ENCODE data around the gene DNAH3.
A peak's percentile ranks its signal among the peaks of the same experiment; 100 is the strongest.
"Not testable (repeated sequence)": the region's sequence is repeated elsewhere in the genome, so short reads cannot be mapped to it uniquely, and the experiment has no call there.

DNAH3 gene

DNA sequence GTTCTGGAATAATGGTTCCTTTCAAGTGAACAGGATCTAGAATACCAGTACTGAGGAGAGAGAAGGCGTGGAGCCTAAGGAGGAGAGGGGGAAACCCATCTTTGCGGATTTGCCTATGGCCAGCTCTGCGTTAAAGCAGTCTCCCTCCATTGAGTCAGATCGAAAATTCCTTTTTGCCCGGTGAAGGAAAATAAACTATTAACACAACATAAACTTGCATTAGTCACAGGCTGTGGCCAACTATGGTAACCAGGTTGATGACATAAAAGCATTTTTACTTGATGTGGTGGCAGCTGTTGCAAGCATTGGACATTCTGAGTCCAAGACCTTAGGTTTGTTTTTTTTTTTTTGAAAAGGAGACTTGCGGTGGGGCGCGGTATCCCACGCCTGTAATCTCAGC is 16.7 kb upstream of the DNAH3 start:
- no peak for DNase-seq (ENCODE audit: low read depth in 2 of 2)

DNA sequence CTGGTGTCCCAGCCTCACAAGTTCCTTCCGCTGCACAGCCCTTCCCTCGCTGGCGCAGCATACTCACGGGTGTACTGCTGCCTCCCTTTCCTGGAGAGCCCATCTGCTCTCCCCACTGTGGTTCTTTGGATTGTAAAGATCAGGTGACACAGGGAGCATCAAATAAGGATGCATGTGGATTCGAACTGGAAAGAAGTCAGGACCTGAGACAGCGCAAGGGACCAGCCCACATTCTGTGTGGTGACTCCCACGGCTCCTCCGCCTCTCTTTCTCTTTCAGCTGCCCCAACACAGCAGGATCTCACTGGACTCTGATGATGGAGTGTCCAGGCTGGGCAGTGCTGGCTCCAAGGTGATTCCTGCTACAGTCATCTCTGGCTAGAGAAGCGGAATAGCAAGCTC is 15.9 kb upstream of the DNAH3 start:
- no peak for DNase-seq (ENCODE audit: low read depth in 2 of 2)

DNA sequence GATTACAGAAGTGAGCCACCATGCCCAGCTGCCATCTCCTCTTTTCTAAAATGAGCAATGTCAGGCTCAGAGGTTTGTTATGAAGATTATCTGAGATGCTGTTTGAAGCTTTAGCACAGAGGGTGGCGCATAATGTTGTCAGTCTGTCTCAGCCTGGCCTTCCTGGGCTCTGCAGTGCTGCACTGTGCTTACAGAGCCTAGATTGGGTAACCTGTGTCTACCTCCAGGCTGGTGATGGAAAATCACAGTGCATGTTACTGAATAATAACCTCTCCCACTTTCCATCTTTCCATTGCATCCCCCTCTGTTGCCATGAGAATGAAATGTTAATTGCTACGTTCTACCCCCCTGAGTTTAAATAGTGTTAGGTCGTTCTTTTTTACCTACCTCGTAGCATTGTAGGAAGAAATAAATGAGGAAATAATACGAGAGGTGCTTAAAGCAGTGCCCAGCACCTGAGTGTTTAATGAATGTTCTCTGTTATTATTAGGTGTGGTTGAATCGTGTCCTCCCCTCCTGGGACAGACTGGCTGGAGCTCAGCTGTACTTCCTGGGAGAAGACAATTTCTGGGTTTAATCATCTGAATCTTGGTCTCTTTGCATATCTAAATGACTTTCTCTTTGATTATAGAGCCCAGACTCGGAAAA is 14.0 kb upstream of the DNAH3 start:
- no peak for DNase-seq (ENCODE audit: low read depth in 2 of 2)

DNA sequence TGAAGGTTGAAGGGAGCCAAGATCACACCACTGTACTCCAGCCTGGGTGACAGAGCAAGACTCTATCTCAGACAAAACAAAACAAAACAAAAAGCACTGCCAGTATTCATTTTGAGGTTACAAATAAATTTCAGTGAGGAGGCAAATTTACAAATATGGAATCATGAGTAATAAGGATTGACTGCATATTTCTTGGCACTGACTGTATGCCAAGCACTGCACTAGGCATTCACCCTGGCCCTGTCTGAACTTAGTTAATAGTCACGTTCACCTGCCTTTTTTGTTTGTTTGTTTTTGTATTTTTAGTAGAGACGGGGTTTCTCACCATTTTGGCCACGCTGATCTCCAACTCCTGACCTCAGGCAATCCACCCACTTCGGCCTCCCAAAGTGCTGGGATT is 12.9 kb upstream of the DNAH3 start:
- DNase-seq (ENCODE audit: low read depth in 2 of 2): no peak

DNA sequence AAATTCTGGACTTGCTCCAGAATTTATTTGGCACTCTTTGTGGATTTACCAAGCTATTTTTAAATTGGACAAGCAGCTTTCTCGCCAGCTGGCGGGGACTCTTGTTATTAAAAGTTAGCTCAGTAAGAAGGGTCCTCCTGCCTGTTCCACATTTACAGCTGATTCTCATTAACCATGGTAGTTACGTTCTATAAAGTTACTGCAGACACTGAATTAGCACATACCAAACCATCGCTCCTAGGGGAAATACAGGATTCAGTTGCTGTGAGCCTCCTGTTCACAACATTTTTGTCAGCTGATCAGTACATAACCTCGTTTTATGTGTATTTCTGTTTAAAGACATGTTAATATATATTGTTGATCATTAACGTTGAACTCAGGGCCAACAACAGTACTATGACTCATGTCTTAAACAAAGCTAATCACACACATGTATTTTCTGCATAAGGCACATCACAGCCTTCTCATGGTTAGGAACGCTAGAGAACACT is 12.1 kb upstream of the DNAH3 start:
- DNase-seq (ENCODE audit: low read depth in 2 of 2): no peak

DNA sequence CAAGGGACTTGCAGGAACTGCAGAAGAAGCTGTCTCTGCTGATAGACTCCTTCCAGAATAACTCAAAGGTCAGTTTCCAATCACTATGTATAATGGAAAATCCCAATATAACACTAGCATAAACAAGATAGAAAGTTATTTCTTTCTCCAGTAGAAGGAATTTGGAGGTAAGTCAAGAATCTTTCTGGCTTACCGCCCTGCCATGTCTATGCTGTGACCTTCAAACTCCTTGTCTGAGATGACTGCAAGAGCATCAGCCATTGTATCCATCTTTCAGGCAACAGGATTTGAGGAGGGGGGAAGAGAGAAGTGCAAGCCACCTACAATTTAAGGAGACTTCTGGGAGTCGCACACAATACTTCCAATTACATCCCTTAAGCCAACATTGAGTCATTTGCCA is 10.6 kb upstream of the DNAH3 start:
- DNase-seq (ENCODE audit: low read depth in 2 of 2): no peak

DNA sequence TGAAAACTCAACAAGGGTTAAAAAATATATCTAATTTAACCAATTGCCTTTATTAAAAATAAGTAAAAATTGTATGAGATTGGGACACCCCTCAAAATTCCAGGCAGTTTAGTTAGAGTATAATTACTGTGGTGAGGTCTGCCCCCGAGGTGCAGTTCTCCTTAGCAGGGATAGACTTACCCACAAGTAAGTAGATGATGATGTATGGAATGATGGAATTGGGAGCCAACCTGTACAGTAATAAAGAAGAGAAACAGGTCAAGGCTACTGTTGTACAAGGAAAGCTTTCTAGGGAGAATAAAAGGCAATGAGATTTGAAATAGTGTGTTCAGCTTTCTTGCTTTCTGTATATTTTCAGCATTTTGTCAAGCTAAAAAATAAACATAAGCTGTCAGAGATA is 9.6 kb upstream of the DNAH3 start:
- no peak for DNase-seq (ENCODE audit: low read depth in 2 of 2)

DNA sequence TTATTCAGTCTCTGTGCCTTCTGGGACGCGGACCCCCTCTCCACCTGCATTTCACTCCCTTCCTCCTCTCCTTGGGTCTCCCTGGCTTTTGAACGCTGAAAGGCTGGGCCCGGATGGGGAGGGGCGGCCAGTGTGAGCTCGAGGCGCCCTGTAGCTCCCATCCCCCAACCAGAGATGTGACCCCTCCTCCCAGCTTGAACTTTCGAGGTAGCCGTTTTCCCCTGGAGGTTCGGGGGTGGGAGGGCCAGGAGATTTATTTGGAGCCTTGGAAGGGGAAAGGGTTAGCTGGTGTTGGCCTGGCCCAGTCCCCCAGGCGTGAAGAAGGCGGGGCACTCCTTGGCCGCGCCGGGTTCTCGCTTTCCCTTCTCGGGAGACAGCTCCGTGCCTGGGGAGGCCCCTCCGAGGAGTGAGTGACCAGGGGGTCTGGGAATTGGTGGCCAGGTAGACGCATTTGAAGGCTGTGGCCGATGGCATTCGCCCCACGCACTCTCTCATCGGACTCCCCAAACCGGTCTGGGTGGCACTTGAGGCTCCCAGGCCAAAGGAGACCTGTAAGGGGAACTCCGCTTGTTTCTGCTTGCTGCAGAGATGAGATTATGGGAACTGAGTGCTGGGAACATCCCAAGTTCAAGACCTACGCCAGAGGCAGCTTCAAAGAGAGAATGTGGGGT is 8.8 kb upstream of the DNAH3 start:
- no peak for DNase-seq (ENCODE audit: low read depth in 2 of 2)

DNA sequence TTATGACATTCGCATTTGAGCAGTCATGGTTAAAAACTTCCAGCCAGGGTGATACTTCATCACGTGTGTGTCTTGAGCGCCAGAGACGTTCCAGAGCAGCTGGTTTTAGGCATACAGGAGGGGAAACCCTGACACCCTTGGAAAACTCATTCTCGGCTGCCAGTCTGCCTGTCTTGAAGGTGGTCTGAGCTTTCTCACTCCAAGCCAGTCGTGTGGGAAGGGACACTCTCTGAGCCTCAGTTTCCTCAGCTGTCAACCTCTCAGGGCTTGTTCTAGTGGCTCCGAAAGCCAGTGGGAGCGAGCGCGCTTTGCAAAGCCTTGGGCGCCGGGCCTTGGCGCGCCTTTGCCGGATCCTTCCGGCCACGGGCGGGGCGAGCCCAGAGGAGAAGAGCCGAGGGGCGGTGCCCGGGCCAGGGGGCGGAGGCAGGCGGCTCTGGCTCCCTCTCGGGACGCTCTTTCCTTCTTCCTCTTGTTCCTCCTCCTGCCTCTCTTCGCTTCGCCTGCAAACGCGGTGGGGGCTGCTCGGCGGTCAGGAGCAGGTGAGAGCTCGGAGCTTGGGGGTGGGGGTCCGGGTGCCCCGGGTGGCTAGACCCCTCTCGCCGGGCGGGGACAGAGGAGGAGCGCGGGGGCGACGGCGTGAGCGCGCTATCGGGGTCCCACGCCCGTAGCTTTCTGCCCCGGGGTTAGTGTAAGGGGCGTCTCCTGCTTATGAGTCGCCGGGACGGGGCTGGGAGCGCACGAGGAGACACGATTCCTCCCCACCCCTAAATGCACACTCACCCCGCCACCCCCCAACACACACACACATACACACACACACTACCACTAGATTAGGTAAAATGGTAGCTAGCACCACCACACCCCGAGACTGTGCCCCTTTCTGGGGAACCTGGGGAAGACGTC is 7.8 kb upstream of the DNAH3 start, which contains the start of gene LDAF1:
Gene LDAF1, plus strand, starts transcription at position 467 of the 903 bp plus-strand sequence. CDS start 2,509 bp downstream, outside the sequence.
- peak; percentile 72 to 73 for DNase-seq (ENCODE audit: low read depth in 2 of 2)

DNA sequence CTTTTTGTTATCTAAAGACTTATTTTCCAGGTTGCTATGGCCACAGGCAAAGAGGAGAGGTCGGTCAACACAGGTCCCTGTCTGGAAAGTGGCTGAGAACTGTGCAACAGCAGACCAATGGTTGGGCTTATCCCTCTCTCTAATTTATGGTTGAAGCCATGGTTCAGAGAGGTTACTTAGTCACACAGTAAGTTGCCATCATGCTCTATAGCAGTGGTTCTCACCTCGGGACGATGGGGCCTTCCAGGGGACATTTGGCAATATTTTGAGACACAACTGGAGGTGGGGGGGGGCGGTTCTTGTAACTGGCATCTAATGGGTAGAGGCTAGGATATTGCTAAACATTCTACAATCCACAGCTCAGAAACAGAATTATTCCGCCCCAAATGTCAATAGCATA is 7.0 kb upstream of the DNAH3 start:
- DNase-seq (ENCODE audit: low read depth in 2 of 2): no peak

DNA sequence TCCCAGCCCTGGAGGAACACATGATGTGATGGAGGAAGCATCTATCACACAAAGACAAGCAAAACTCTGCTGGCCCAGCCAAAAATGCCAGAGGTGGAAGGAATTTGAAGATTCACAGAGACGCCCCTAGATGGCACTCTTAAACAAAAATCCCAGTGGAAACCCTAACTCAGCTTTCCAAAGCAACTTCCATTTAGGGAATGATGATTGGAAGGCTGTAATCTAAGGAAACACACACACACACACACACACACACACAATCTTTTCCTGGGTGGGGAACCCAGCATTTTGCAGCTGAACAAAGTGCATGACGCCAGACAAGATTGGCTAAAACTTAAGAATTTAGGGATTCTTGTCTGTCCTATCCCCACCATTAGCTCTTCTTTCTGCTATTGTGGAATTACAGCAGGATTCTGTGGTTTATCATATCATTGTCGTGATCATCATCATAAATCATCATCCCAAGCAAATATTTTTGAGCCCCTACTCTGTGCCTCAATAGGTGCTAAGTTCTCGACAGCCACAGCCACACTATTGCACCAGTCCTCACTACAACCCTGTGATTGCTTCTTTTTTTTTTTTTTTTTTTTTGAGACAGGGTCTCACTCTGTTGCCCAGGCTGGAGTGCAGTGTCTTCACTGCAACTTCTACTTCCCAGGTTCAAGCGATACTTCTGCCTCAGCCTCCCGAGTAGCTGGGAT is 6.3 kb upstream of the DNAH3 start:
- DNase-seq (ENCODE audit: low read depth in 2 of 2): no peak

DNA sequence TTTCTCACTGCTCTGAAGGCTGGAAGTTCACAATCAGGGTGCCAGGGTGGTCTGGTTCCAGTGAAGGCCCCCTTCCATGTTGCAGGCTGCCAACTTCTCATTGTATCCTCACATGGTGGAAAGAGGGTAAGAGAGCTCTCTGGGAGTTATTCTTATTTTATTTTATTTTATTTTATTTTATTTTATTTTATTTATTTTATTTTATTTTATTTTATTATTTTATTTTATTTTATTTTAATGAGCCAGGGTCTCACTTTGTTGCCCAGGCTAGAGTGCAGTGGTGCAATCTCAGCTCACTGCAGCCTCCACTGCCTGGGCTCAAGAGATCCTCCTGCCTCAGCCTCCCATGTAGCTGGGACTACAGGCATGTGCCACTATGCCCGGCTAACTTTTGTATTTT is 5.4 kb upstream of the DNAH3 start:
- not testable (repeated sequence) for DNase-seq (ENCODE audit: low read depth in 2 of 2)

DNA sequence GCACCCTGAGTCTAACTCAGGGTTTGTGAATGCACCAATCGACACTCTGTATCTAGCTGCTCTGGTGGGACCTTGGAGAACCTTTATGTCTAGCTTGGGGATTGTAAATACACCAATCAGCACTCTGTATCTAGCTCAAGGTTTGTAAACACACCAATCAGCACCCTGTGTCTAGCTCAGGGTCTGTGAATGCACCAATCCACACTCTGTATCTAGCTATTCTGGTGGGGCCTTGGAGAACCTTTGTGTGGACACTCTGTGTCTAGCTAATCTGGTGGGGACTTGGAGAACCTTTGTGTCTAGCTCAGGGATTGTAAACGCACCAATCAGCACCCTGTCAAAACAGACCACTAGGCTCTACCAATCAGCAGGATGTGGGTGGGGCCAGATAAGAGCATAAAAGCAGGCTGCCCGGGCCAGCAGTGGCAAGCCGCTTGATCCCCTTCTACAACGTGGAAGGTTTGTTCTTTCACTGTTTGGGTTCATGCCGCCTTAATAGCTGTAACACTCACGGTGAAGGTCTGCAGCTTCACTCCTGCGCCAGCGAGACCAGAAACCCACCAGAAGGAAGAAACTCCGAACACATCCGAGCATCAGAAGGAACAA is 2.6 kb upstream of the DNAH3 start:
- DNase-seq (ENCODE audit: low read depth in 2 of 2): not testable (repeated sequence)

DNA sequence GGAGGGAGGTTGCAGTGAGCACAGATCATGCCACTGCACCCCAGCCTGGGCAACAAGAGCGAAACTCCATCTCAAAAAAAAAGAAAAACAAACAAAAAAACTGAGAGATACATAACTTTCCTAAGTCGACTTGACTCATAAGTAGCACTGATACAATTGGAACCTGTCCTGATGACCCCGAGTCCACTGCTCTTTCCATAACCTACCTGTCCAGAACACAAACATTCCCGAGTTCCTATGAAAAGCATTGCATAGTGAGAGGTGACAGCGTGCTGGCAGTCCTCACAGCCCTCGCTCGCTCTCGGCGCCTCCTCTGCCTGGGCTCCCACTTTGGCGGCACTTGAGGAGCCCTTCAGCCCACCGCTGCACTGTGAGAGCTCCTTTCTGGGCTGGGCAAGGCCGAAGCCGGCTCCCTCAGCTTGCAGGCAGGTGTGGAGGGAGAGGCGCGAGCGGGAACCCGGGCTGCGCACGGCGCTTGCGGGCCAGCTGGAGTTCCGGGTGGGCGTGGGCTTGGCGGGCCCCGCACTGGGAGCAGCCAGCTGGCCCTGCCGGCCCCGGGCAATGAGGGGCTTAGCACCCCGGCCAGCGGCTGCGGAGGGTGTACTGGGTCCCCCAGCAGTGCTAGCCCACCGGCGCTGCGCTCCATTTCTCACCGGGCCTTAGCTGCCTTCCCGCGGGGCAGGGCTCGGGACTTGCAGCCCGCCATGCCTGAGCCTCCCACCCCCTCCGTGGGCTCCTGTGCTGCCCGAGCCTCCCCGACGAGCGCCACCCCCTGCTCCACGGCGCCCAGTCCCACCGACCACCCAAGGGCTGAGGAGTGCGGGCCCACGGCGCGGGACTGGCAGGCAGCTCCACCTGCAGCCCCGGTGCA is 1.7 kb upstream of the DNAH3 start:
- DNase-seq (ENCODE audit: low read depth in 2 of 2): not testable (repeated sequence)

DNA sequence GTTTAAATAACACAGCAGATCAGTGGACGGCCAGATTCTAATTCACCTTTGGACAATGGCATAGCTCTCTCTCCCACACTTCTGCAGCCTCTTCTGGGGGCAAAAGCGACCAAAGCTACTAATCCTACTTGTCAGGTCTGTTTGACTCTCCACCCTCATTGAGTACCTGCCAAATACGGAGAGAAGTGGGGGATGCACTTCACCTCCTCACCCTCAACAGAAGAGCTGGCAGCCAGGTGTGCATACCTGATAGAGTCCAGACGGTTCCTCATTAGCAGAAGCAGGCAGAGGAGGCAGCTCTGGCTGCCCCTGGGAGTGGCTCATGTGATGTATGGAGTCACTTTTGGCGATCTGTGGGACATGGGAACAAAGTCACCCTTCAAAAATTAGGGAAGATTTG is 4.9 kb downstream of the DNAH3 start:
- no peak for DNase-seq (ENCODE audit: low read depth in 2 of 2)

DNA sequence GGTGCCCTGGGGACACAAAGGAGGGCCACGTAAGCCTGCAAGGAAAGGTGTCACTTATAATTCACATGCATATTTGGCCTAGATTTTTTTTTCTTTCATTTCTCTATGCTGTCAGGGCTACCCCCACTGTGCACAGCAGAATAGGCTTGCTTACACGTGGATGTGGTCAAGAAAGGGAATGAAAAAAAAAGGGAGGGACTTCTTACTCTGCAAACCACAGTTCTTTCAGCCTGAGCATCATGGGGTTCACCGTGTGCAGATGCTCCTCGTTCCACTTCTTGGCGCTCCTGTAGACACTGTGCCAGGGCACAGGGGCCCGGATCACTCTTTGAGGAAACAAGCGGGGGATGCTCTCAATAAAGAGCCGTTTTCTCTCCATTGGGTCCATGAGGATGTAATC is 16.6 kb downstream of the DNAH3 start:
- no peak for DNase-seq (ENCODE audit: low read depth in 2 of 2)

DNA sequence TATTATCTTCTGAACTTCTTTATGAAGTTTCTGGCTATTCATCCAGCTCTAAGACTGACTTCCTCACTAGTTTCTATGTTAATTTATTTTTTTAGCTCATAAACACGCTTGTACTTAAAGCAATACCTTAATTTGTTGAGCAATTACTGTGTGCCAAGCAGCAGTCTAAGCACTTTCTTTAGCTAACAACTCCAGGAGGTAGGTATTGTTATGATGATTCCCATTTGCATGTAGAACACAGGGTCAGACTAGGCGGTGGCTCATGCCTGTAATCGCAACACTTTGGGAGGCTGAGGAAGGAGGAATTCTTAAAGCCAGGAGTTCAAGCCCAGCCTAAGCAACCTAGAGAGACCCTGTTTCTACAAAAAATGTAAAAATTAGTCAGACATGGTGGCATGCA is 19.8 kb downstream of the DNAH3 start:
- DNase-seq (ENCODE audit: low read depth in 2 of 2): no peak

DNA sequence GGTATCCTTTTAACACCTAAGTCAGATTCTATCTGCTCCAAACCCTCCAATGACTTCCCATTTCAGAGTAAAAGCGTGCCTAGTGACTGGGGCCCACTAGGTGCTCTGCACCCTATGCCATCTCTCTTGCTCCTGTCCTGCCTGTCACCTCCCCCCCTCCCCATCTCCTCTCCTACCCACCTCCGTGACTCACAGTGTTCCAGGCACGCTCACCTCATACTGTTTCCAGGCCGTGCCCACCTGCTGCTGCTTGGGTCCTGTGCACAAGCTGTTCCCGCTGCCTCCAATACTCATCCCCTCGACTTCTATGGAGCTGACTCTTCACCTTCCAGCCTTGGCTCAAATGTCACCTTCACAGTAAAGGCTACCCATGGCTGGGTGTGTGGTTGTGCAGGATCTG is 21.7 kb downstream of the DNAH3 start:
- DNase-seq (ENCODE audit: low read depth in 2 of 2): no peak

DNA sequence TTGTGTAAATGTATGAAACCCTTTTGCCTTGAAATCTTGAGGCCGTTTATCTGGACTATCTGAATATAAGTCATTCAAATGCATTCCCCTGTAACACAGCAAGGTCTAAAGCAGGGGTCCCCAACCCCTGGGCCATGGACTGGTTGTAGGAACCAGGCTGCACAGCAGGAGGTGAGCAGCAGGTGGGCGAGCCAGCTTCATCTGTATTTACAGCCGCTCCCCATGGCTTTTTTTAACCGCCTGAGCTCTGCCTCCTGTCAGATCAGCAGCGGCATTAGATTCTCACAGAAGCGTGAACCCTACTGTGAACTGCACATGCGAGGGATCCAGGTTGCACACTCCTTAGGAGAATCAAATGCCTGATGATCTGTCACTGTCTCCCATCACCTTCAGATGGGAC is 24.1 kb downstream of the DNAH3 start:
- no peak for DNase-seq (ENCODE audit: low read depth in 2 of 2)

DNA sequence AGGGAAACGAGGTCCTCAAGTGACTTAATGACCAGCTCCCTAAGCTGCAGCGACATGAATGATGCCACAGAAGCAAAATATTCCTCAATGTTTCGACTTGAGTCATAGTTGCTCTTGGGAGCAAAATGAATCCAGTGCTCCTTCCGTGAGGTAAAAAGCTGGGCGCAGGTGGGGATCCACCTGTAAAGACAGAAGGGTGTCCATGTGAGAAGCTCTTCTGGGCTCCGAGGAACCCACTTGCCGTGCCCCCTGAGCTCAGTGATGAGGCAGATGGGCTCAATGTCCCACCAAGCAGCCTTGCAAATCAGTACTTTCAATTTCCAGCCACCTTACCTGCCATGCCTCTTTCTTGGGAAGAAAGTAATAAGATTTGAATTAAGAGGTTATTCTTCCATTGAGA is 25.5 kb downstream of the DNAH3 start:
- no peak for DNase-seq (ENCODE audit: low read depth in 2 of 2)

Data from stimulated activated CD8-positive, alpha-beta memory T cell treated with anti-CD3 and anti-CD28 coated beads, Interleukin-15, amount 100 ng/mL, for 48 hours (primary cell).